Psoas muscle (tissue), 8 donors: ENCODE results near the gene UQCRHL. TPM values are rescaled to one million over a fixed set of nuclear protein-coding genes. Genes with fewer than 3 reads are reported as not detected.

Experiments used
- ATAC-seq, 4 donors: fragments of 200-7000 bp; cut with Tn5 transposase; one replicate each; pipeline ENCODE4 v1.9.1; 2020; ENCODE audit warnings: moderate library complexity in 3 of 4, mild to moderate bottlenecking in 2 of 4
- DNase-seq, 2 donors: peaks; one replicate each; pipeline ENCODE4 v3.0.0-alpha.2; 2020
- H3K27ac ChIP-seq: fragments of 200-600 bp; one replicate; pipeline ENCODE4 v1.8.0; 2022
- H3K27me3 ChIP-seq, 3 donors: fragments of 200-600 bp in 1 of 3; one replicate each; pipeline versions ENCODE4 v1.6.1 to v1.8.0; 2013 to 2022; ENCODE audit warnings: low read length in 2 of 3, mild to moderate bottlenecking in 2 of 3, moderate library complexity in 1 of 3; ENCODE audit not compliant: insufficient read depth in 3 of 3
- H3K36me3 ChIP-seq, 2 donors: fragments of 200-600 bp in 1 of 2; one replicate each; pipeline versions ENCODE4 v1.6.1 to v1.8.0; 2013 to 2022; ENCODE audit warnings: low read depth in 1 of 2, mild to moderate bottlenecking in 1 of 2, moderate library complexity in 1 of 2; ENCODE audit not compliant: insufficient read depth in 1 of 2
- H3K4me1 ChIP-seq: fragments of 200-600 bp; one replicate; pipeline ENCODE4 v1.8.0; 2022
- H3K4me3 ChIP-seq: fragments of 200-600 bp; one replicate; pipeline ENCODE4 v1.8.0; 2022; ENCODE audit warnings: mild to moderate bottlenecking
- H3K9me3 ChIP-seq: fragments of 200-600 bp; one replicate; pipeline ENCODE4 v1.8.0; 2022
- CTCF ChIP-seq: fragments of 200-600 bp; IDR thresholded peaks from one replicate; pipeline ENCODE4 v1.8.0; 2022; ENCODE audit warnings: antibody characterized with exemption
- WGBS, 3 donors: extraction: QIAGEN DNeasy Blood & Tissue Kit; methylation state at CpG; one replicate each; pipeline versions ENCODE4 v1.1.6 to v1.1.7; 2013; 5-methylcytosine and 5-hydroxymethylcytosine counted together
- intact Hi-C, 2 donors: fragments of 100-400 bp; cut with DNase I; formaldehyde crosslinking; loops; one replicate each; pipeline versions ENCODE4 v1.11.0 to v1.14.2; 2022
- polyA plus RNA-seq, 3 donors: library from polyadenylated mRNA; stranded (reverse); fragments of 200-250 nt; gene quantifications; one replicate each; pipeline ENCODE4 v1.2.3, GENCODE V29; 2013
- total RNA-seq, 4 donors: library from RNA; stranded (reverse); fragmentation: NEBNext Ultra II Directional in 2 of 4; extraction: Animal tissue kit (Norgen Biotek cat#: 25700) in 2 of 4; gene quantifications; one replicate each; pipeline versions ENCODE4 v1.2.1 to v1.2.4, GENCODE V29; 2021 to 2023
- donor health status: healthy with polysubstance abuse.
- donor health status: DM: no; HTN: no; CAD: no; lungs with moderate emphysema.
- donor health status: Bipolar disorder and iron deficiency.
- donor health status: healthy.
- donor health status: DM: yes; HTN: yes; CAD: no.
- donor health status: DM: no; HTN: no; CAD: no.
- donor health status: DM: no; HTN: no; CAD: no.
- donor health status: DM: yes; HTN: yes; CAD: no.

Gene UQCRHL
- total and polyA plus RNA-seq, 7 donors = 0.97 to 7.1 (median 2.8) TPM

- Histone ChIP-seq H3K4me1 (no peaks in the 10 kb centered on the region), H3K36me3 (no peaks in the 10 kb centered on the region), H3K4me3 (no peak overlapping the region), H3K9me3 (no peaks in the 10 kb centered on the region), H3K27ac (no peak overlapping the region), H3K27me3 (no peaks in the 10 kb centered on the region)
- ATAC-seq = no peak
- no peak for DNase-seq
- intact Hi-C loops = no loop called here
- 75 to 90% (median 84%) methylated on average over 2 of the region's 2 CpGs for WGBS, 3 donors
- no peak for TF ChIP-seq CTCF
Measured at GRCh38 chr1:15775706-15776105, 31.7 kb downstream of the UQCRHL start.

- no peaks in the 10 kb centered on the region for H3K9me3 ChIP-seq
- H3K4me1 ChIP-seq = no peaks in the 10 kb centered on the region
- DNase-seq = no peak
- TF ChIP-seq CTCF = no peak
- H3K27me3 ChIP-seq = no peaks in the 10 kb centered on the region
- no peak for ATAC-seq
- intact Hi-C loops = no loop called here
- WGBS, 3 donors = 64 to 78% (median 64%) methylated on average over 6 of the region's 6 CpGs
- H3K27ac ChIP-seq = no peak overlapping the region
- H3K36me3 ChIP-seq = no peaks in the 10 kb centered on the region
- H3K4me3 ChIP-seq = no peak overlapping the region
Measured at GRCh38 chr1:15771836-15772515, 35.5 kb downstream of the UQCRHL start.

- Histone ChIP-seq H3K4me3 (no peak overlapping the region), H3K27ac (no peak overlapping the region), H3K27me3 (no peaks in the 10 kb centered on the region), H3K4me1 (no peaks in the 10 kb centered on the region), H3K36me3 (no peaks in the 10 kb centered on the region), H3K9me3 (no peaks in the 10 kb centered on the region)
- no peak for TF ChIP-seq CTCF
- ATAC-seq (no peak), DNase-seq (no peak)
- 84 to 93% (median 90%) methylated on average over 14 of the region's 14 CpGs for WGBS, 3 donors
- intact Hi-C loops = no loop called here
Measured at GRCh38 chr1:15770313-15770962, 37.0 kb downstream of the UQCRHL start.

- Histone ChIP-seq H3K27me3 (no peaks in the 10 kb centered on the region), H3K36me3 (no peaks in the 10 kb centered on the region), H3K4me3 (no peak overlapping the region), H3K9me3 (no peaks in the 10 kb centered on the region), H3K4me1 (no peaks in the 10 kb centered on the region), H3K27ac (no peak overlapping the region)
- intact Hi-C loops = no loop called here
- 95 to 96% (median 96%) methylated on average over 7 of the region's 7 CpGs for WGBS, 3 donors
- no peak for ATAC-seq
- TF ChIP-seq CTCF = no peak
- no peak for DNase-seq
Measured at GRCh38 chr1:15768388-15768787, 39.1 kb downstream of the UQCRHL start.
